Thoracic aorta (tissue), 2 donors: ENCODE measurements around the gene PSMC4. TPM values are rescaled to one million over a fixed set of nuclear protein-coding genes. Genes with fewer than 3 reads are reported as not detected.

Source experiments
- ATAC-seq: fragments of 150-250 bp; one replicate; pipeline ENCODE4 v1.8.0; 2017; ENCODE audit warnings: low read depth; ENCODE audit not compliant: insufficient number of reproducible peaks, low FRiP score
- DNase-seq: peaks from one replicate; pipeline ENCODE4 v3.0.0-alpha.2; 2020; ENCODE audit warnings: low spot score
- H3K27ac ChIP-seq, 2 donors: fragments of 200-600 bp; sonication (generic); 1 replicate in 1 of 2; 2 replicates in 1 of 2; pipeline ENCODE4 v1.5.1; 2016; ENCODE audit warnings: mild to moderate bottlenecking in 2 of 2, moderate library complexity in 2 of 2
- H3K27me3 ChIP-seq: fragments of 200-600 bp; sonication (generic); replicated peaks from 2 replicates; pipeline ENCODE4 v1.6.0; 2016; ENCODE audit warnings: mild to moderate bottlenecking; ENCODE audit not compliant: insufficient read depth
- H3K36me3 ChIP-seq: fragments of 200-600 bp; sonication (generic); one replicate; pipeline ENCODE4 v1.5.1; 2016
- H3K4me1 ChIP-seq, 2 donors: fragments of 200-600 bp; sonication (generic); 1 replicate in 1 of 2; 2 replicates in 1 of 2; pipeline versions ENCODE4 v1.5.1 to v1.6.0; 2016; ENCODE audit warnings: low read depth in 2 of 2, mild to moderate bottlenecking in 1 of 2; ENCODE audit not compliant: control insufficient read depth in 1 of 2
- H3K4me3 ChIP-seq: fragments of 200-600 bp; sonication (generic); 2 replicates; pipeline ENCODE4 v1.5.1; 2016; ENCODE audit warnings: mild to moderate bottlenecking
- H3K9me3 ChIP-seq: fragments of 200-600 bp; sonication (generic); 2 replicates; pipeline ENCODE4 v1.5.1; 2016
- total RNA-seq, 2 donors: library from RNA; depleted of rRNA; stranded (reverse); fragments of >200 nt; gene quantifications; one replicate each; pipeline versions ENCODE4 v1.1.0 to v1.2.3, GENCODE V29; 2016
- TF ChIP-seq, protein P1 (sequence below): fragments of 200-600 bp; sonication (generic); IDR thresholded peaks from one replicate; pipeline ENCODE4 v1.5.1; 2019; ENCODE audit warnings: antibody characterized with exemption

Gene PSMC4
- total RNA-seq, 2 donors from 2014 or later = 71.1 to 93.1 TPM

DNA sequence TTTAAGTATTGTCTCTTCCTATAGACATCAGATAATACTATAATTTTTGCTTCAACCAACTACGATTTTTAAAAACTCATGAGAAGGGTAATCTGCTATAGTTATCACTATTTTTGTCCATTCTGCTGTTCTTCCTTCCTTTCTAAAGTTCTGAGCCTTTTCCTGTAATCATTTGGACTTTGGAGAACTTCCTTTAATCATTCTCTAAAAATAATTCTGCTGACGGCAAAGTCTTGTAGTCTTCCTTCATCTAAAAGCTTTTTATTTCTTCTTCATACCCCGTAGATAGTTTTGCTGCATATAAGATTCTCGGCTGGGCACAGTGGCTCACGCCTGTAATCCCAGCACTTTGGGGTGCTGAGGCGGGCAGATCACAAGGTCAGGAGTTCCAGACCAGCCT, 31.4 kb upstream of the PSMC4 start:
- TF ChIP-seq, protein P1, sequence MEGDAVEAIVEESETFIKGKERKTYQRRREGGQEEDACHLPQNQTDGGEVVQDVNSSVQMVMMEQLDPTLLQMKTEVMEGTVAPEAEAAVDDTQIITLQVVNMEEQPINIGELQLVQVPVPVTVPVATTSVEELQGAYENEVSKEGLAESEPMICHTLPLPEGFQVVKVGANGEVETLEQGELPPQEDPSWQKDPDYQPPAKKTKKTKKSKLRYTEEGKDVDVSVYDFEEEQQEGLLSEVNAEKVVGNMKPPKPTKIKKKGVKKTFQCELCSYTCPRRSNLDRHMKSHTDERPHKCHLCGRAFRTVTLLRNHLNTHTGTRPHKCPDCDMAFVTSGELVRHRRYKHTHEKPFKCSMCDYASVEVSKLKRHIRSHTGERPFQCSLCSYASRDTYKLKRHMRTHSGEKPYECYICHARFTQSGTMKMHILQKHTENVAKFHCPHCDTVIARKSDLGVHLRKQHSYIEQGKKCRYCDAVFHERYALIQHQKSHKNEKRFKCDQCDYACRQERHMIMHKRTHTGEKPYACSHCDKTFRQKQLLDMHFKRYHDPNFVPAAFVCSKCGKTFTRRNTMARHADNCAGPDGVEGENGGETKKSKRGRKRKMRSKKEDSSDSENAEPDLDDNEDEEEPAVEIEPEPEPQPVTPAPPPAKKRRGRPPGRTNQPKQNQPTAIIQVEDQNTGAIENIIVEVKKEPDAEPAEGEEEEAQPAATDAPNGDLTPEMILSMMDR = no peak
- Histone ChIP-seq H3K9me3 (peaks cover 8% of the 10 kb centered on the region), H3K4me1 (peaks cover 0 to 3% of the 10 kb centered on the region in 2 donors), H3K27ac (no peak overlapping the region), H3K4me3 (no peak overlapping the region), H3K27me3 (no peaks in the 10 kb centered on the region), H3K36me3 (no peaks in the 10 kb centered on the region)
- ATAC-seq = no peak
- no peak for DNase-seq

DNA sequence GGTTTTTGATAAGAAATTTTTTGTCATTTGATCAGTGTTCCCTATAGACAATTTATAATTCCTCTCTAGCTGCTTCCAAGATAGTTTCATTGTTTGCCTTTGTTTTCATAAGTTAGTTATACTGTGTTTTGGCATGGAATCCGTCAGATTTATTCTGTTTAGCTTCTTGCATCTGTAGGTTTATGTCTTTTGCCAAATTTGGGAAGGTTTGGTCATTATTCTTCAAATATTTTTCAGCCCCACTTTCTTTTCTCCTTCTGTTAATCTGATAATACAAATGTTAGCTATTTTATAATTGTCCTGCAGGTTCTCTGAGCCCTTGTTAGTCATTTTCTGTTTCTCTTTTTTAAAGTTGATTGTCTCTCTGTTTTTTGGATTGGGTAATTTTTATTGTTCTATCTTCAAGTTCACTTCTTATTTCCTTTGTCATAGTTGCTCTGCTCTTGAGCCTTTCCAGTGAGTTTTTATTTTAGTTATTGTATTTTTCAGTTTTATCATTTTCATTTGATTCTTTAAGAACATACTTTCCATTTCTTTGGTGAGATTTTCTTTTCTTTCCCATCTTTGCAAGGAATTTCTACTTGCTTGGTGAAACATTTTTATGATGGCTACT, 30.6 kb upstream of the PSMC4 start:
- Histone ChIP-seq H3K27me3 (no peaks in the 10 kb centered on the region), H3K9me3 (peaks cover 8% of the 10 kb centered on the region), H3K36me3 (no peaks in the 10 kb centered on the region), H3K4me1 (peaks cover 0 to 3% of the 10 kb centered on the region in 2 donors), H3K27ac (no peak overlapping the region), H3K4me3 (no peak overlapping the region)
- TF ChIP-seq, protein P1 = no peak
- DNase-seq (no peak), ATAC-seq (no peak)

DNA sequence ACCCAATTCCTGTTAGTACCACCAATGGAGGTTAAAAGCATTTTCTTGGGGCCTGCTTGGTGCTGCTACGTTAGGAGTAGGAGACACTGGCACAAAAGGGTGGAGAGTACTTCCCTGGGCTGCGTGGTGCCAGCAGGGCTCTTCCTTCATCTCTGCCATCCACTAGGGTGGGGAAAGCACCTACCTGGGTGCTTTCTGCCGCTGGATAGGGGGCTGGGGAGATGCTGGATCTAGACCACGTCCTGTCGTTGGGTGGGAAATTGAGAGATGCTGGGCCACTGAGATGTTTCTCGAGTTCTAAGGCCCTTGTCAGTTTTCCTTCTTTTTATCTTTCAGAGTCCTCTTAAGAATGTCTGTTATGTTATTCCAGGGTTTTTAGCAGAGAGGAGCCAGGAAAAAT, 29.8 kb upstream of the PSMC4 start:
- ATAC-seq = no peak
- no peaks in the 10 kb centered on the region for H3K27me3 ChIP-seq
- no peak overlapping the region for H3K27ac ChIP-seq
- DNase-seq = no peak
- H3K9me3 ChIP-seq = peaks cover 8% of the 10 kb centered on the region
- no peak overlapping the region for H3K4me3 ChIP-seq
- no peaks in the 10 kb centered on the region for H3K36me3 ChIP-seq
- peaks cover 0 to 3% of the 10 kb centered on the region in 2 donors for H3K4me1 ChIP-seq
- TF ChIP-seq, protein P1 = no peak

DNA sequence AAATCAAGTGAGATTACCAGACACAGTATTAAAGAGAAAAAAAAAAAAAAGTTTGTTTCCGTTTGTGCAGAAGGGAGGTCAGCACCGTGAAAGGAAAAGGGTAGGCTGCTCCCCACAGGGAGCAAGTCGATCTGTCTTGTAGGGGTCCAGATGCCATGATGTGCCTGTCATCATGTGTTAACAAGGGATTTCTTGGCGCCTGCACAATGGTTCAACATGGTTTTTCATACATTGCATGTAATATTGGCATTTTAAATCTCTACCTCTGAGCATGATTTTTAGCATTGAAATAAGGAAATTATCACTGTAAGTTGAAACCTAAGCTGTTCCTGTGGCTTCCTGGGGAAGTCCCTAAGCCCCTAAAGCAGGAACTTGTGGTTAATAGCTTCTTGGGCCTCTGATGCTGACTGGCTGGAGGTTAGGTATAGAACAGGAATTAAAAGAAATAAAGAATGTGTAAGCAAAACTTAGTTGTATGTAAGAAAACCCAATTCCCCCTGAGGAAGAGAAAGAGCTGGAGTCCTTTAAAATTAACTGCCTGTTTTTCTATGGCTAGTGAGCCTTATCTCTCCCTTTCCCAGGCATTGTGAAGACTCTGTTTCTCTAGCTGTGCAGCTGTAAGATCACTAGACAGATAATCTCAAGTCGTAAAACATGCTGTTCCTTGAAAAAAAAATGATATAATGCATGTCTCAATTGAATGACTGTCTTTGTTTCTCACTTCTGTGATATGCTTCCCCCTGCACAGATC, 29.2 kb upstream of the PSMC4 start:
- DNase-seq = no peak
- no peaks in the 10 kb centered on the region for H3K36me3 ChIP-seq
- peaks cover 0 to under 1% of the 10 kb centered on the region in 2 donors for H3K4me1 ChIP-seq
- TF ChIP-seq, protein P1 = no peak
- H3K27me3 ChIP-seq = no peaks in the 10 kb centered on the region
- H3K9me3 ChIP-seq = peaks cover 8% of the 10 kb centered on the region
- peak overlapping the region; percentile 21 for H3K4me3 ChIP-seq
- ATAC-seq = no peak
- H3K27ac ChIP-seq = no peak overlapping the region

DNA sequence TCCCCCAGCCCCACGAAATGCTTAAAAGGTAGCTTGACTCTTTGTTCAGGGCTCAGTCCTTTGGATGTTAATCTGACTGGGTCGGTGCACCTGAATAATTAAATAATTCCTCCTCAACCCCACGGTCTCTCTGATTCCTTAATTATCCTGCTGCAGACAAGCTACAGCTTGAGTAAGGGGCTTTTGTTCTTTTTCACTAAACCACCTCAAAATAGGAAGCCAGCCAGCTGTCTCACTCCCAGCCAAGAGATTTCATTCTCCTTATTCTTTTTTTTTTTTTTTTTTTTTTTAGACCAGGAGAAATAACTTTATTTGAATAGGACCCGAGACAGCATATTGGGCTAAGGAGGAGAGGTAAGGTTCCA, 28.6 kb upstream of the PSMC4 start:
- peaks cover 8% of the 10 kb centered on the region for H3K9me3 ChIP-seq
- no peaks in the 10 kb centered on the region for H3K27me3 ChIP-seq
- H3K4me1 ChIP-seq = no peaks in the 10 kb centered on the region
- H3K4me3 ChIP-seq = no peak overlapping the region
- H3K27ac ChIP-seq = no peak overlapping the region
- TF ChIP-seq, protein P1 = no peak
- DNase-seq (no peak), ATAC-seq (no peak)
- H3K36me3 ChIP-seq = no peaks in the 10 kb centered on the region
